ENCODE measurements around the gene CCDC91.
"Not testable (repeated sequence)": the region's sequence is repeated elsewhere in the genome, so short reads cannot be mapped to it uniquely, and the experiment has no call there.

Gene CCDC91

DNA sequence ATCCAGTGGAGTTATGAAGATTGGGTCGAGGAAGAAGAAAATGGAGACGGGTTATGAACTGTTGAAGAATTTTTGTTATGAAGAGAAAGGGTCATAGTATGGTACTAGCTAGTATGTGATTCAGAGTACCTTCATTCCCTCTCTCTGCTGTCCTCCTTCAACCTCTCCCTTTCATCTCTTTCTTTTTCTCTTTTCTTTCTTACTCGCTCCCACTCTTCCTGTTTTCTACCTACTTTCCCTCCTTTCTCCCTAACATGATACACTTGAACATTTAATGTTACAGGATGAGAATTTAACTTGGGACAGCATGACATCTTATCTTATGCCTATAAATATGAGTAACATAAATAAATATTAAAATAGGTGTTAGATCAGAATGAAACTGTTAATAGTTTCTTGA is 112.9 kb downstream of the CCDC91 start:
- DNase-seq: no peak

GRCh38 chr12:28306535-28306934 is 116.3 kb downstream of the CCDC91 start:
- DNase-seq: no peak

DNA sequence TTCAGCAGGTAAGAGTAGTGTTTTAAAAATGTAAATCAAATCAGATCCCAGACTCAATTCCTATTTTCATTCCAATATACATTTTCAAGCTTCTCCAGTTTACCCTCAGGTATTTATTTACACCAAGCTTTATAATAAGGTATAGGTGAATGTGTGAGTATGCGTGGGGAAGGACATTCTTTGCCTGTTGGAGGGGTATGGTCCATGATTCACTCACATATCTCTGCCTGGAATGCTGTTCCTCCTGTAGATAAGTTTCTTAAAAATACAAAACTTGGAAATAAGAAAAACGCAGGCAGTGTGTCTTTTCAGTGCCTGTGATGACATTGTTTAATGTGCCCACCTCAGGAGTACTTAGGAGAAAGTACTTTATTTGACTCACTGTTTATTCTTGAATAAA is 118.6 kb downstream of the CCDC91 start:
- DNase-seq: no peak

DNA sequence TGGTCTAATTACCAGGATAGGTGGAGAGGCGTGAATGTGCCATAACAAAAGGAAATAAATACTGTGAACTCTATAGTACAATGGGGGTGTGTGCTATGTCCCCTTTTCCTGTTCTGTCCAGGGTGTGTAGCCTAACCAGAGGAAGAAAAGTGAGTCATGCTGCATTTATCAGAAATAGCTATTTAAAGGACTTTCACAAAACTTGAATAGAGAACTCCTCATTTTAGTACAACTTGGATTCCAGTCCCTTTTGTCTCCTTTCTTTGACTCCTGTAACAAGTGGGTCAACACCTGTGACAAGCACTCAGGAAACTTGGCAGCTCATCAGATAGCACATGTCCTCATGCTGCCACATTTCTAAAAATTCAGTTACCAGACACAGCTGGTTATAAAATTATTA is 123.4 kb downstream of the CCDC91 start:
- DNase-seq: no peak

GRCh38 chr12:28316049-28316448 is 125.8 kb downstream of the CCDC91 start:
- no peak for DNase-seq

- DNase-seq: no peak
Observed at GRCh38 chr12:28318273-28318672, 128.0 kb downstream of the CCDC91 start.

DNA sequence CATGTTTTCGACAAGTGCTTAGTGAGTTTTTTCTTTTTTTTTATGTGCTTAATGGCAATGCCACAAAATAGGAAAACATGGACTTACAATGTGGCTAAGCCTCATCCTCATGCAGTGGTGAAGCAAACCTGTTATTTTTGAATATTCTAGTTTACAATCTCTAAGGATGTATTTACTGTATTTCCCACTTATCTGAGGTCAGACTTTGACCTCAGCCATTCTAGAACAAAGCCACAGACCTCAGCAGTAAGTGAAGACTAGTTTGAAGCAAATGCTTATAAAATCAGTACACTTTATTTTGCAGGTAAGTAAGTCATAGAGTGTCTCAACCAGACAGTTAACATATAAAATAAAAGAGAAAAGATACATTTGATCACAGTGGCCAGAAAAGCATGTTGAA is 130.1 kb downstream of the CCDC91 start:
- no peak for DNase-seq

- no peak for DNase-seq
Observed at GRCh38 chr12:28327722-28328121, 137.5 kb downstream of the CCDC91 start.

- DNase-seq: no peak
Observed at GRCh38 chr12:28328967-28329366, 138.7 kb downstream of the CCDC91 start.

DNA sequence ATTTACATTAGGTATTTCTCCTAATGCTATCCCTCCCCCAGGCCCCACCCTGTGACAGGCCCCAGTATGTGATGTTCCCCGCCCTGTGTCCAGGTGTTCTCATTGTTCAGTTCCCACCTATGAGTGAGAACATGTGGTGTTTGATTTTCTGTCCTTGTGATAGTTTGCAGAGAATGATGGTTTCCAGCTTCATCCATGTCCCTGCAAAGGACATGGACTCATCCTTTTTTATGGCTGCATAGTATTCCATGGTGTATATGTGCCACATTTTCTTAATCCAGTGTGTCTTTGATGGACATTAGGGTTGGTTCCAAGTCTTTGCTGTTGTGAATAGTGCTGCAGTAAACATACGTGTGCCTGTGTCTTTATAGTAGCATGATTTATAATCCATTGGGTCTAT is 139.5 kb downstream of the CCDC91 start:
- not testable (repeated sequence) for DNase-seq

GRCh38 chr12:28330232-28330631 is 140.0 kb downstream of the CCDC91 start:
- not testable (repeated sequence) for DNase-seq

DNA sequence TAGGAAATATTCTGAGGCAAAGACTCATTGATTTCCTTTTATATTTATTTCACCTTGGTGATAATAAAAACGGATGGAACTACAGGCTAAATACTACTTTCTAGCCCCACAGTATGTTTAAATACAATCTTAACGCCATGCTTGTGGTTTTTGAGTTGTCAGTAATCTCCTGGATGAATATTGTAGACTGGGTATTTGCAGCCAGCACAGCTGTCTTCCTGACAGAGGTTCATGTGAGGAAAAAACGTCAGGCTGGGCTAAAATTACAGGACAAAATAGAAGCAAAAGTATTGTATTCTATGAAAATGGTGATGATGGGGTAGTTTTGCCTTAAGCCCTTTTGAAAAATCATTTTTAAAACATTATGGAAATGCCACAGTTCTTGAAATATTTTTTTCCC is 140.9 kb downstream of the CCDC91 start:
- DNase-seq: no peak

DNA sequence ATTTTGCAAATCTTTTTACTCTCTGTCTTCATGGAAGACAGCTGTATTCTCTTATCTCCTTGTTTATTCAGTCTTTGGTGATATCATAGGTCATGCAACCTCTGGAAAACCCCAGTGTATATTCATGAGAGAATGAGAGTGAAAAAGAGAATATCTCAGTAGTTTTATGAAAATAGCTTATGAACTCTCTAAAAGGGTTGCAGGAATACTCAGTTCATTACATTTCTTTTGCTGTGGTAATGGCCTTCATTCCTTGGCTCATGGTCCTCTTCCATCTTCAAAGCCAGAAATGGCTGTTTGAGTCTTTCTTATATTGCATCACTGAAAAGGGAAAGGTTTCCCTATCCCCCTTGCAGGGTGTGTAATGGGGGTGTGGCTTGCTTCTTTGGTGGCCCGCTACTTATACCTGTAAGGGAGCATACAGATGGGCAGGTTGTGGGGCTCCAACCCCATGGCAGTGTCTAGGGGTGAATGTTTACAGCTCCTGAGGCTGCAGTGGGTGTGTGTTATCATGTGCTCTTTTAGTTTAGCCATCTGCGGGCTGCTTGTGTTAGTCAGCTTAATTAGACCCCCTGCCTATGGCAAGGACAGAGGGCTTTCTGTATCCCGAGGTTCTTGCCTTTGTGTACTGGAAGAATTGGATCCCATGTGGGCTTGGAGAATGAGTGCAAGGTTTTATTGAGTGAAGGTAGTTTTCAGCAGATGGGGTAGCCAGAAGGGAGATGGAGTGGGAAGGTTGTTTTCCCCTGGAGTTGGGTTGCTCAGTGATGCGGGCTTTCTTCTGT is 150.2 kb downstream of the CCDC91 start:
- no peak for DNase-seq

GRCh38 chr12:28343713-28344112 is 153.5 kb downstream of the CCDC91 start:
- DNase-seq: no peak

DNA sequence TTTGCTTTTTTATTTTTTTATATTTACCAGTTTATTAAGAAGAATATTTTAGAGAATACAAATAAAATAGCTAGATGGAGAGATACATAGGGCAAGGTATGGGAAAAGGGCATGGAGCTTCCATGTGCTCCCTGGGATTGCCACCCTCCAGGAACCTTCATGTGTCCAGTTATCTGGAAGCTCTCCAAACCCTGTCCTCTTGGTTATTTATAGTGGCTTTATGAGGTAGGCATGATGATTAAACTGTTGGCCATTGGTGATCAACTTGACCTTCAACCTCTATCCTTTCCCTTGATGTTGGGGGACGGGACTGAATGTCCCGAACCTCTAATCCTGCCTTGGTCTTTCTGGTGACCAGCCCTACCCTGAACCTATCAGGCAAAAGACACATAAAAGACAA is 156.3 kb downstream of the CCDC91 start:
- DNase-seq: no peak

- no peak for DNase-seq
Observed at GRCh38 chr12:28349196-28349595, 158.9 kb downstream of the CCDC91 start.

DNA sequence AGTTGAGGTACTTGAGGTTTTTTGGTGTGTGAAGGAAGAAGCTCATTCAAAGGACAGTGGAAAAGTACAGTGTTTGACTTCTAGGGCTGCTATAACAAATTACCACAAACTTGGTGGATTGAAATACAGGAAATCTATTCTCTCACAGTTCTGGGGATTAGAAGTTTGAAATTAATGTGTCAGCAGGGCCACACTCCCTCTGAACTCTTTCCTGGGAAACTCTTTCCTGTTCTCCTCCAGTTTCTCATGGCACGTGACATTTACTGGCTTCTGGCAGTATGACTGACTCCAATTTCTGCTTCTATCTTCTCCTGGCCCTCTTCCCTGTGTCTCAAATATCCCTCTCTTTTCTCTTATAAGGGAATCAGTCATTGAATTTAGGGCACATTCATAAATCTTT is 160.2 kb downstream of the CCDC91 start:
- DNase-seq: no peak

DNA sequence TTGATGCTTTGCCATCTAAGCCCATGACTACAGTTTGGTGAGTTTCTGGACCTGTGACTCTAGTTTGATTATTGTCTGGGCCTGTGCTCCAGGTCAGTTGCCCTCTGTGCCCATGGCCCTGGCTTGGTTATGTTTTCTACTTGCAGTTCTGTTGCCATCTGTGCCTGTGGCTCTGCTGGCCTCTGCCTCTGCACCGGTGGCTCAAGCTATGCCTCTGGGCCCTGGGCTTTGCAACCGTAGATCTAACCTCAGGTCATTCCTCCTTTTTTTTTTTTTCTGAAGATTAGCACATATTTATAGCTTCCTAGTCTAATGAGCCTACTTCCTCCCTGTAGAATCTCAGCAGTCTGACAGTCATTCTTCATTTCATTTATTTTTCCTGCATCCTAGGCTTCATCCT is 161.2 kb downstream of the CCDC91 start:
- DNase-seq: no peak

- no peak for DNase-seq
Observed at GRCh38 chr12:28355161-28355560, 164.9 kb downstream of the CCDC91 start.

GRCh38 chr12:28360253-28360652 is 170.0 kb downstream of the CCDC91 start:
- no peak for DNase-seq

DNA sequence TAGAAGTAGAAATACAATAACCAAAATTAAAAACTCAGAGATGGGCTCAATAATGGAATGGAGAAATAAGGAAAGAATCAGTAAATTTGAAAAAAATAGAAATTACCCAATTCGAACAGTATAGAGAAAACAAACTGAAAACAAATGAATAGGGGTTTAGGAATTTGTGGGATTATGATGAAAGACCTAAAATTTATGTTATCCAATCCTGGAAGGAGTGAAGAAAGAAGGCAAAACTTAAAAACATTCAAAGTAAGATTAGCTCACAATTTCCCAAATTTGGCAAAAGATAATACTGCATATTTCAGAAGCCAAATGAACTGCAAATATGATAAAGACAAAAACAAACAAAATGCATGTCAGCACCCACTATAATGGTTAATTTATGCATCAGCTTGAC is 177.1 kb downstream of the CCDC91 start:
- DNase-seq: no peak

DNA sequence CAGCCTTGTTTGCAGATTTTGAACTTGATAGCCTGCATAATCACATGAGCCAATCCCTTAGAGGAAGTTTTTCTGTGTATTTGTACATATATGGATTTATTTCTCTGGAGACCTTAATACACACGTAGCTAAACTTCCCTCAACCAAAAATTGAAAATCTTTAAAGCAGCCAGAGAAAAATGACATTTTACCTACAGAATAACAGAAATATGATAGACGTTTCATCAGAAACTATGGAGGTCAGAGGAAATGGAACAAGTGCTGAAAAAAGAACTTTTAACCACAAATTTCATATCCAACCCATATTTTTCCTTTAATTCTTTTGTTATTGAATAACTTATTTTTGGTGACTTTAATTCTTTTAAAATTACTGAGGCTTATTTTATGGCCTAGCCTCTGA is 177.7 kb downstream of the CCDC91 start:
- no peak for DNase-seq

GRCh38 chr12:28369483-28369882 is 179.2 kb downstream of the CCDC91 start:
- no peak for DNase-seq

DNA sequence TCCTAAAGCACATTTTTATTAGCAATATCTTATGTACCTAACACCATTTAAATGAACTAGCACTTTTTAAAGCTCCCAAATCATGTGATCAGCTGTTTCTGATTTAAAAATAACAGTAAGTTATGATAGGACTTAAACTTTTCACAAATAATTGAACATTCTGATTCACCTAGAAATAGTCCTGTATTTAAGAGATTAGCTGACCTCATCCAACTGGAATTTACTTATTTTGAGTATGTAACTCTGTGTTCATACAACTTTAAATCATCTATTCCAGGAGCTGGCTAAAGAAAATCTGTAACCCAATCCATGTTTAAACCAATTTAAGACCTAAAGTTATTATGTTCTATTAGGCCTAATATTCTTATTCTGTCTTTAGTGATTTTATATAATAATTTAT is 184.3 kb downstream of the CCDC91 start:
- no peak for DNase-seq

- DNase-seq: no peak
Observed at GRCh38 chr12:28378736-28379135, 188.5 kb downstream of the CCDC91 start.

Measured in stimulated activated CD4-positive, alpha-beta T cell treated with anti-CD3 and anti-CD28 coated beads, Interleukin-2, amount 100 ng/mL, for 48 hours (primary cell).